K562 (cell line): ENCODE measurements around the gene ANO9. TPM values are rescaled to one million over a fixed set of nuclear protein-coding genes. Genes with fewer than 3 reads are reported as not detected.

Experiments used
- ATAC-seq: fragments of 200-7000 bp; cut with Tn5 transposase; 3 replicates; pipeline ENCODE4 v1.9.1; 2020; ENCODE audit warnings: moderate library complexity
- BruUV-seq: library from RNA; stranded (reverse); fragments of 400-500 nt; replicated peaks from 2 replicates; lab custom pipeline; 2021; lab: Mats Ljungman, UMichigan
- CTCF ChIA-PET: fragments of 300-600 bp; formaldehyde crosslinking; extraction: SDS; loops from one replicate; lab custom pipeline; 2021; ENCODE audit warnings: low intra/inter-chr PET ratio; lab: Yijun Ruan, JAX
- POLR2A ChIA-PET: fragments of 300-600, 350-650 bp; sonication (Branson Sonifier 250); formaldehyde crosslinking; extraction: SDS; loops from one replicate; lab custom pipeline; 2021; ENCODE audit warnings: antibody characterized with exemption, inconsistent platforms; lab: Yijun Ruan, JAX
- DNase-seq, 4 experiments: peaks; one replicate each; pipeline versions ENCODE4 v3.0.0 to v3.0.0-alpha.2; 2011 to 2018; ENCODE audit warnings: low spot score in 3 of 4, mixed read lengths in 3 of 4; ENCODE audit errors: extremely low read depth in 1 of 4
- FAIRE-seq: peaks from 2 replicates; lab custom pipeline; 2011; peaks lifted over from hg19 to GRCh38; lab: Jason Lieb, UNC
- H2AFZ ChIP-seq: 2 replicates; pipeline ENCODE4 v1.6.0; 2011; ENCODE audit warnings: low read depth, low read length, control low read depth, inconsistent platforms
- H3K27ac ChIP-seq: fragments of 200-600 bp; 3 replicates; pipeline ENCODE4 v1.8.0; 2011; ENCODE audit warnings: low read depth, mild to moderate bottlenecking, control low read depth, inconsistent platforms, low read length, moderate library complexity, mixed read lengths; ENCODE audit errors: extremely low read depth
- H3K27me3 ChIP-seq, 2 experiments: fragments of 300-600 bp in 1 of 2; 2 replicates in 1 of 2; 3 replicates in 1 of 2; pipeline versions ENCODE4 v1.6.0 to v1.8.0; 2011; ENCODE audit warnings: inconsistent platforms in 2 of 2, low read length in 2 of 2, mild to moderate bottlenecking in 1 of 2, mixed read lengths in 1 of 2, moderate library complexity in 1 of 2; ENCODE audit not compliant: control insufficient read depth in 2 of 2, insufficient read depth in 2 of 2
- H3K36me3 ChIP-seq: fragments of 300-600 bp; 3 replicates; pipeline ENCODE4 v1.8.0; 2011; ENCODE audit warnings: mild to moderate bottlenecking, low read length, inconsistent platforms; ENCODE audit not compliant: control insufficient read depth, insufficient read depth
- H3K4me1 ChIP-seq, 2 experiments: fragments of 200-600 bp in 1 of 2; replicated peaks in 1 of 2; 2 replicates in 1 of 2; 3 replicates in 1 of 2; pipeline versions ENCODE4 v1.5.1 to v1.8.0; 2011; ENCODE audit warnings: inconsistent platforms in 2 of 2, low read length in 2 of 2, mild to moderate bottlenecking in 1 of 2, mixed read lengths in 1 of 2, moderate library complexity in 1 of 2; ENCODE audit not compliant: control insufficient read depth in 2 of 2, insufficient read depth in 2 of 2
- H3K4me2 ChIP-seq: 2 replicates; pipeline ENCODE4 v1.6.1; 2011; ENCODE audit warnings: low read length, control low read depth, inconsistent platforms, mixed read lengths; ENCODE audit not compliant: insufficient read depth
- H3K4me3 ChIP-seq: fragments of 200-600 bp; sonication (generic), shearing (Covaris generic); 2 replicates; pipeline ENCODE4 v1.5.1; 2016; ENCODE audit warnings: control low read depth, inconsistent platforms
- H3K79me2 ChIP-seq: fragments of 200-600 bp; 3 replicates; pipeline ENCODE4 v1.8.0; 2011; ENCODE audit warnings: low read length, inconsistent platforms; ENCODE audit not compliant: control insufficient read depth, insufficient read depth
- H3K9ac ChIP-seq, 2 experiments: 2 replicates each; pipeline versions ENCODE4 v1.6.0 to v1.6.1; 2011; ENCODE audit warnings: low read depth in 2 of 2, low read length in 2 of 2, control low read depth in 1 of 2, inconsistent platforms in 1 of 2, mild to moderate bottlenecking in 1 of 2, mixed read lengths in 1 of 2; ENCODE audit not compliant: insufficient read depth in 1 of 2
- H3K9me1 ChIP-seq: one replicate; pipeline ENCODE4 v1.6.0; 2011; ENCODE audit warnings: inconsistent platforms, mild to moderate bottlenecking, low read length, moderate library complexity; ENCODE audit not compliant: control insufficient read depth, insufficient read depth
- H3K9me3 ChIP-seq: replicated peaks from 2 replicates; pipeline ENCODE4 v1.5.1; 2011; ENCODE audit warnings: low read depth, low read length, inconsistent platforms; ENCODE audit not compliant: control insufficient read depth, insufficient read depth
- H4K20me1 ChIP-seq: replicated peaks from 2 replicates; pipeline ENCODE4 v1.6.1; 2011; ENCODE audit warnings: low read length, inconsistent platforms, mixed read lengths; ENCODE audit not compliant: control insufficient read depth, insufficient read depth
- CAMTA2 ChIP-seq: fragments of 250-450 bp; sonication (Bioruptor Pico); conservative IDR thresholded peaks from 2 replicates; pipeline ENCODE4 v1.5.1; 2022
- CEBPB ChIP-seq: fragments of 450-650 bp; IDR thresholded peaks from 2 replicates; pipeline ENCODE4 v1.6.1; 2016; ENCODE audit warnings: missing genetic modification characterization, missing compliant biosample characterization
- DPF2 ChIP-seq: fragments of 450-650 bp; IDR thresholded peaks from 2 replicates; pipeline ENCODE4 v1.6.1; 2016
- ID3 ChIP-seq, 2 experiments: fragments of 250-450 bp in 1 of 2; fragments of 450-650 bp in 1 of 2; sonication (Bioruptor Pico) in 1 of 2; IDR thresholded peaks; 2 replicates each; pipeline versions ENCODE4 v1.6.1 to v1.8.0; 2016 to 2021; ENCODE audit warnings: mild to moderate bottlenecking in 2 of 2, moderate library complexity in 2 of 2, missing compliant biosample characterization in 1 of 2, missing genetic modification characterization in 1 of 2
- MED1 ChIP-seq: sonication (generic); formaldehyde crosslinking; IDR thresholded peaks from 2 replicates; pipeline ENCODE4 v1.8.1; 2023; ENCODE audit warnings: missing genetic modification reagents, borderline replicate concordance
- POLR2AphosphoS5 ChIP-seq: IDR thresholded peaks from 2 replicates; pipeline ENCODE4 v1.6.1; 2011; ENCODE audit warnings: mild to moderate bottlenecking, low read depth, low read length, moderate library complexity; ENCODE audit not compliant: control insufficient read depth, insufficient read depth
- RBFOX2 ChIP-seq: fragments of 200-400 bp; formaldehyde crosslinking; IDR thresholded peaks from 2 replicates; pipeline ENCODE4 v1.6.1; 2017; ENCODE audit warnings: low read depth, mild to moderate bottlenecking, low read length, moderate library complexity
- ZNF583 ChIP-seq: fragments of 250-450 bp; sonication (Bioruptor Pico); IDR thresholded peaks from 2 replicates; pipeline ENCODE4 v1.4.0; 2020
- WGBS: fragments of 100-300 bp; shearing (Covaris generic); methylation state at CpG from one replicate; pipeline ENCODE4 v1.1.6; 2016; ENCODE audit warnings: low coverage, mixed read lengths; ENCODE audit not compliant: insufficient coverage; ENCODE audit errors: missing lambda C conversion rate; 5-methylcytosine and 5-hydroxymethylcytosine counted together
- in situ Hi-C: fragments of 300-500 bp; cut with MboI; formaldehyde crosslinking; loops from 4 replicates; pipeline ENCODE4 v1.15.0; 2018; ENCODE audit warnings: inconsistent platforms, mixed read lengths
- intact Hi-C: fragments of 100-400 bp; cut with micrococcal nuclease; formaldehyde crosslinking; loops from 2 replicates; pipeline ENCODE4 v1.14.2; 2022
- polyA plus RNA-seq, 8 experiments: library from polyadenylated mRNA; depleted of rRNA in 4 of 8; stranded (reverse) in 5 of 8; unstranded in 3 of 8; fragments of >200 nt; fragmentation: Nextera tagmentation in 2 of 8; fragmentation: Illumina TruSeq in 1 of 8; extraction: Ambion mirVana in 2 of 8; extraction: Trizol in 1 of 8; gene quantifications; 2 replicates each; pipeline versions ENCODE4 v1.2.1 to v1.2.3, GENCODE V29; 2011 to 2014; ENCODE audit warnings: inconsistent platforms in 1 of 8, missing spikeins in 1 of 8
- total RNA-seq, 7 experiments: library from RNA; depleted of rRNA in 6 of 7; stranded (reverse); fragments of >200 nt in 6 of 7; fragmentation: Illumina TruSeq in 2 of 7; extraction: Trizol in 2 of 7; gene quantifications; 2 replicates each; pipeline versions ENCODE4 v1.2.1 to v1.2.3, GENCODE V29; 2011 to 2021; ENCODE audit warnings: low replicate concordance in 1 of 7
- TF ChIP-seq, protein P1 (sequence below): fragments of 250-450 bp; sonication (Bioruptor Pico); IDR thresholded peaks from 2 replicates; pipeline ENCODE4 v1.4.0; 2020; ENCODE audit warnings: mild to moderate bottlenecking, moderate library complexity
- TF ChIP-seq, protein P2 (sequence below): sonication (generic); formaldehyde crosslinking; IDR thresholded peaks from 2 replicates; pipeline ENCODE4 v1.5.0; 2020; ENCODE audit warnings: missing genetic modification reagents

ANO9 gene
- total and polyA plus RNA-seq, 9 of the 15 experiments (the other 6 are each of a cell fraction or from before 2014, with no cell fraction given) = 0.20 to 14.5 (median 4.5) TPM

DNA sequence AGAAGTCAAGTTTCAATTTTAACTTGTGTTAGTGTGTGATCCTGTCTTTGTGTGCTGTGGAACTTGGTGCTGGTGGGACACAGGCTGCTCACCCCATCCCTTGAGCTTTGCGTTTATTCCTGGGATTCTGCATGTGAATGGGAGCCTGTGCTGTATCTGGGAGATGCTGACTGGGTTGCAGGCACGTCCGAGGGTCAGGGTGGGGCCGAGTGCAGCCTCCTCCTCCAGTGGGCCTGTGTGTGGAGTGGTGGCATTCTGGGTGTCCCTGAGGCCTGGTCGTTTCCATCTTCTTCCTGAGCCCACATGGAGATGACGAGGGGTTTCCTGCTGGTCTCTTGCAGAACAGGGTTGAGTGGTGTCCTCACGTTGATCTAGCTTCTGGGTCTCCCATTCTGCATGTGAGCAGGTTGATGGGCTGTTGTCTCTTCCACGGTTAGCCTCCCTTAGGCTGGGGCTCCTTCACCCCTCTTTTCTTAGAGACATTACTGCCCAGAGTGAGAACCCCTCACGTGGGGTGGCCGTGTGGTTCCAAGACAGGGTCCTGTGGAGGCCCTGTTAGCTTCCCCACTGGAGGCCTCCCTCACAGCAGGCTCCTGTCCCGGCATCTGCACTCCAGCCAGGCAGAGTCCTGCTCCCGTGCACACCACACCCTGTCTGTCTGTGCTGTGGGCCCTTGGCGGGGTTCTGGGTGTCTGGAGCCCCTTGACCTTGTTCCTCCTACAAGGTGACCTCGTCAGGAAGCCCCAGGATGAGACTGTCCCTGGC is 13.2 kb upstream of the ANO9 start:
- no peaks in the 10 kb centered on the region for H3K9me1 ChIP-seq
- FAIRE-seq (no peak), DNase-seq (no peak), ATAC-seq (no peak)
- ChIA-PET CTCF (no interaction called here), POLR2A (interaction anchor here (0.7 kb wide), 2 partner anchors 58 to 105 kb away, joined by 3 read pairs; no protein-coding TSS in a partner anchor)
- in situ Hi-C loops = loop anchor here (5.0 kb wide), 1 partner anchor 47 kb away; no protein-coding TSS in a partner anchor
- H2AFZ ChIP-seq = no peak overlapping the region
- peaks cover 2% of the 10 kb centered on the region; the same call in 1 of the 2 replicates for H4K20me1 ChIP-seq
- no TSS peak for BruUV-seq
- H3K27me3 ChIP-seq = no peaks in the 10 kb centered on the region
- H3K4me2 ChIP-seq = no peak overlapping the region
- H3K9me3 ChIP-seq = no peaks in the 10 kb centered on the region
- peaks cover 94% of the 10 kb centered on the region for H3K79me2 ChIP-seq
- TF ChIP-seq ID3 (CRISPR knock-in tag; IDR thresholded peaks at IDR 0.05) (no peak), ID3 (tag; IDR thresholded peaks at IDR 0.05) (no peak), ZNF583 (CRISPR knock-in tag) (no peak), CEBPB (tag) (no peak), RBFOX2 (0 out of 2 replicates have a peak, but pooled peaks have one; percentile 30), CAMTA2 (CRISPR knock-in tag) (no peak), DPF2 (no peak), POLR2AphosphoS5 (peak; percentile 9; the same call in 1 of the 2 replicates), MED1 (CRISPR knock-in tag) (no peak)
- TF ChIP-seq, protein P1, sequence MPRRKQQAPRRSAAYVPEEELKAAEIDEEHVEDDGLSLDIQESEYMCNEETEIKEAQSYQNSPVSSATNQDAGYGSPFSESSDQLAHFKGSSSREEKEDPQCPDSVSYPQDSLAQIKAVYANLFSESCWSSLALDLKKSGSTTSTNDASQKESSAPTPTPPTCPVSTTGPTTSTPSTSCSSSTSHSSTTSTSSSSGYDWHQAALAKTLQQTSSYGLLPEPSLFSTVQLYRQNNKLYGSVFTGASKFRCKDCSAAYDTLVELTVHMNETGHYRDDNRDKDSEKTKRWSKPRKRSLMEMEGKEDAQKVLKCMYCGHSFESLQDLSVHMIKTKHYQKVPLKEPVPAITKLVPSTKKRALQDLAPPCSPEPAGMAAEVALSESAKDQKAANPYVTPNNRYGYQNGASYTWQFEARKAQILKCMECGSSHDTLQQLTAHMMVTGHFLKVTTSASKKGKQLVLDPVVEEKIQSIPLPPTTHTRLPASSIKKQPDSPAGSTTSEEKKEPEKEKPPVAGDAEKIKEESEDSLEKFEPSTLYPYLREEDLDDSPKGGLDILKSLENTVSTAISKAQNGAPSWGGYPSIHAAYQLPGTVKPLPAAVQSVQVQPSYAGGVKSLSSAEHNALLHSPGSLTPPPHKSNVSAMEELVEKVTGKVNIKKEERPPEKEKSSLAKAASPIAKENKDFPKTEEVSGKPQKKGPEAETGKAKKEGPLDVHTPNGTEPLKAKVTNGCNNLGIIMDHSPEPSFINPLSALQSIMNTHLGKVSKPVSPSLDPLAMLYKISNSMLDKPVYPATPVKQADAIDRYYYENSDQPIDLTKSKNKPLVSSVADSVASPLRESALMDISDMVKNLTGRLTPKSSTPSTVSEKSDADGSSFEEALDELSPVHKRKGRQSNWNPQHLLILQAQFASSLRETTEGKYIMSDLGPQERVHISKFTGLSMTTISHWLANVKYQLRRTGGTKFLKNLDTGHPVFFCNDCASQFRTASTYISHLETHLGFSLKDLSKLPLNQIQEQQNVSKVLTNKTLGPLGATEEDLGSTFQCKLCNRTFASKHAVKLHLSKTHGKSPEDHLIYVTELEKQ (CRISPR knock-in tag) = no peak
- TF ChIP-seq, protein P2, sequence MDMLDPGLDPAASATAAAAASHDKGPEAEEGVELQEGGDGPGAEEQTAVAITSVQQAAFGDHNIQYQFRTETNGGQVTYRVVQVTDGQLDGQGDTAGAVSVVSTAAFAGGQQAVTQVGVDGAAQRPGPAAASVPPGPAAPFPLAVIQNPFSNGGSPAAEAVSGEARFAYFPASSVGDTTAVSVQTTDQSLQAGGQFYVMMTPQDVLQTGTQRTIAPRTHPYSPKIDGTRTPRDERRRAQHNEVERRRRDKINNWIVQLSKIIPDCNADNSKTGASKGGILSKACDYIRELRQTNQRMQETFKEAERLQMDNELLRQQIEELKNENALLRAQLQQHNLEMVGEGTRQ (CRISPR knock-in tag) = no peak
- no peak overlapping the region for H3K4me3 ChIP-seq
- H3K27ac ChIP-seq = no peak overlapping the region
- H3K4me1 ChIP-seq = peaks cover 21 to 59% of the 10 kb centered on the region in 2 experiments
- intact Hi-C loops = no loop called here
- peak overlapping the region in 1 of 2 experiments; percentile 76; a peak in 1 of 4 replicates for H3K9ac ChIP-seq
- 56% methylated on average over 12 of the region's 14 CpGs for WGBS
- peaks cover 80% of the 10 kb centered on the region for H3K36me3 ChIP-seq
